GM19467 (cell line): ENCODE results near the gene MYCBPAP.

Source experiments
- ATAC-seq: cut with Tn5 transposase; IDR thresholded peaks from one replicate; pipeline ENCODE4 v1.9.1; 2021; ENCODE audit warnings: mild to moderate bottlenecking, moderate library complexity; ENCODE audit not compliant: unreplicated experiment

MYCBPAP gene

DNA sequence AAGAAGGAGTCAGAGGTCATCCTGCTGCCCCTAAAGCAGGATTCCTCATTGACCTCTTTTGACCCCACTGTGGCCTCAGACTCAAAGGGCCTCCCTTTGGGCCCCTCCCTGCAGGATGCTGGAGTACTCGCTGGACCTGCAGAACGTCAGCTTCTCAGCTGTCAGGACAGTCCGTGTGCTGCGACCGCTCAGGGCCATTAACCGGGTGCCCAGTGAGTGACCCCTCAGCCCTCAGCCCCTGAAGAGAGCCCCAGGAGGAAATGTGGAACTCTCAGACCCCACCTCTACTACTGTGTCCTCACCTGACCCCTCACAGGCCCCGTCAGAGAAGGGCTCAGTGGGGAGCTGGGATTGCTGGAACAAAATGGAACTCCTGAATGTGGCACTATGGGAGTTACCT is 61.4 kb downstream of the MYCBPAP start:
- no peak for ATAC-seq

DNA sequence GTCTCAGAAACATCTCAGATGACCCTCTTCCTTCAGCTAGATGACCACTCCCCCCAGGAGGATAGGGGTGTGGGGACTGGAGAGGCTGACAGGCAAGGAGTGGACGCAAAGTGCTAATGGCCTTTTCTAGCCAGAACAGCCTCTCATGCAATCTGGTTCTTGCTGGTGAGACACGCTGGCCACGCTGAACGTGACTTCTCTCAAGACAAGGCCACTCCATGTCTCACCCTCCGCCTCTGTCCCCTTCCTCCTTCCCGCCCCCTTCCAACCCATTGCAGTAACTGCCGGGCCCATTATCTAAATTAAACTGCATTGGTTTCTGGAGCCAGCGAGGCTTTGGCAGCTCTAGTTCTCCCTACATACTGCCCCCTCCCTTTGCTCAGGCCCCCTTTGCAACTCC is 61.8 kb downstream of the MYCBPAP start:
- no peak for ATAC-seq

DNA sequence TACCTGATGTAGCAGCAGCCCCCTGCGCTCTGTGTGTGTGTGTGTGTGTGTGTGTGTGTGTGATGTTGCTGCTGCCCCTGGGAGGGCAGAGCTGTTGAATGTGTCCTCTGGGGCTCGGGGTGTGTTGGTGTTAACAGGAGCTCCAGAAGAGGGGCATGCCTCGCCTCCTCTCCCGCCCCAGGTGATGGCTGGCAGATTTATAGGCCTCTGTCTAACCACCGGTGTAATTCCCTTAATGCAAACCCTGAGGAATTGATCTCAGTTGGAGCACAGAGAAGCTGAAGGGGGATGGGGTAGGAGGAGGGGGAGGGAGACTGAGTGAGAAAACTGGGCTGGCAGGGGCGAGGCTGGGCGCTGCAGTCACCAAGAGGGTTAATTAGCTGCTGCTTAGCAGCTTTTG is 62.3 kb downstream of the MYCBPAP start:
- ATAC-seq = no peak

DNA sequence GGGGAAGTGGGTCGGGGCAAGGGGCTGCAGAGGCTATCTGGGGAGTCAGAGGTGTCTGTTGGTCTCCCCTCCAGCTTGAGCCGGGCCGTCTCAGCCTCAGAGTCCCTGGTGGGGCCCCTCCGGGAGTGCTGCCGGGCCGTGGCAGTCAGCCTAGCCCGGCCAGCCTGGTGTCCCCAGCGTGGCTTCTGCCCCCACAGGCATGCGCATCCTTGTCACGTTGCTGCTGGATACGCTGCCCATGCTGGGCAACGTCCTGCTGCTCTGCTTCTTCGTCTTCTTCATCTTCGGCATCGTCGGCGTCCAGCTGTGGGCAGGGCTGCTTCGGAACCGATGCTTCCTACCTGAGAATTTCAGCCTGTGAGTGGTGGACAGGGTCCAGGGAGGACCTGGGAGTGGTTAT is 63.4 kb downstream of the MYCBPAP start:
- no peak for ATAC-seq

DNA sequence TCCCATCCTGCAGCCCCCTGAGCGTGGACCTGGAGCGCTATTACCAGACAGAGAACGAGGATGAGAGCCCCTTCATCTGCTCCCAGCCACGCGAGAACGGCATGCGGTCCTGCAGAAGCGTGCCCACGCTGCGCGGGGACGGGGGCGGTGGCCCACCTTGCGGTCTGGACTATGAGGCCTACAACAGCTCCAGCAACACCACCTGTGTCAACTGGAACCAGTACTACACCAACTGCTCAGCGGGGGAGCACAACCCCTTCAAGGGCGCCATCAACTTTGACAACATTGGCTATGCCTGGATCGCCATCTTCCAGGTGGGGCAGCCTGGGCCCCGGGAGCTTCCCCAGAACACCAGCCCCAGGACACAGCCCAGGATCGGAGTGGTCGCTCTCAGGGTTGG is 64.3 kb downstream of the MYCBPAP start:
- ATAC-seq = no peak

DNA sequence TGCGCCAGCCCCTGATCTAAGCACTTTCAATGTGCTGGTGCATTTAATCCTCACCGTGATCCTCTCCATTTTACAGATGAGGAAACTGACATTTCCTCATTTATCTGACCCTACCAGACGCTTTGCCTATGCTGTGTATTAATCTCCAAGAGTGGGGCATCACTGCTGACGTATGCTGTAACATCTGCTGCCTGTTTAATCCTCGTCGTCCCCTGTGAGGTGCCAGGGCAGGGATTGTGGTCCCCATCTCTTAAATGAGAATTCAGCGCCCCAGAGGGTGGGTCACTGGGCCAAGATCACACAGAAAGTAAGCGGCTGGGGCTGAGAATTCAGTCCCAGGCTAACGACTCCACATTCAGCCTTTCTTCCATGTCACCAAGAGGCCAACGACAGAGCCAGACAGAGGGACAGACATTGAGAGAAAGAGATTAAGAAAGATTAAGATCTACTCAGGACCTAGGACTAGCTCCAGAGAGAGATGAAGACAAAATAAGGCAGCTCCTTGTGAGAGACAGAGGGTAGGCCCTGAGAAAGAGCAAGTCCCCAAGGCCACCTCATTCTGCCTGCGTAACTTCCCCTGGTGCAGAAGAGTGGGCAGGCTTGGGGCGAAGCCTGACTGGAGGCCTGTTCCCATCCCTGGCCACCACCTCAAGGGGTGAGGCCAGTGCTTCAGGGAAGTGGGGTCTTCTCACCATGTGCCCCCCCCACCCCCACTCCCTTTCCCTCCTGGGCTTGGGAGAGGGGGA is 65.8 kb downstream of the MYCBPAP start:
- no peak for ATAC-seq

DNA sequence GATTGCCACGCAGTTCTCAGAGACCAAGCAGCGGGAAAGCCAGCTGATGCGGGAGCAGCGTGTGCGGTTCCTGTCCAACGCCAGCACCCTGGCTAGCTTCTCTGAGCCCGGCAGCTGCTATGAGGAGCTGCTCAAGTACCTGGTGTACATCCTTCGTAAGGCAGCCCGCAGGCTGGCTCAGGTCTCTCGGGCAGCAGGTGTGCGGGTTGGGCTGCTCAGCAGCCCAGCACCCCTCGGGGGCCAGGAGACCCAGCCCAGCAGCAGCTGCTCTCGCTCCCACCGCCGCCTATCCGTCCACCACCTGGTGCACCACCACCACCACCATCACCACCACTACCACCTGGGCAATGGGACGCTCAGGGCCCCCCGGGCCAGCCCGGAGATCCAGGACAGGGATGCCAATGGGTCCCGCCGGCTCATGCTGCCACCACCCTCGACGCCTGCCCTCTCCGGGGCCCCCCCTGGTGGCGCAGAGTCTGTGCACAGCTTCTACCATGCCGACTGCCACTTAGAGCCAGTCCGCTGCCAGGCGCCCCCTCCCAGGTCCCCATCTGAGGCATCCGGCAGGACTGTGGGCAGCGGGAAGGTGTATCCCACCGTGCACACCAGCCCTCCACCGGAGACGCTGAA is 67.5 kb downstream of the MYCBPAP start:
- no peak for ATAC-seq

DNA sequence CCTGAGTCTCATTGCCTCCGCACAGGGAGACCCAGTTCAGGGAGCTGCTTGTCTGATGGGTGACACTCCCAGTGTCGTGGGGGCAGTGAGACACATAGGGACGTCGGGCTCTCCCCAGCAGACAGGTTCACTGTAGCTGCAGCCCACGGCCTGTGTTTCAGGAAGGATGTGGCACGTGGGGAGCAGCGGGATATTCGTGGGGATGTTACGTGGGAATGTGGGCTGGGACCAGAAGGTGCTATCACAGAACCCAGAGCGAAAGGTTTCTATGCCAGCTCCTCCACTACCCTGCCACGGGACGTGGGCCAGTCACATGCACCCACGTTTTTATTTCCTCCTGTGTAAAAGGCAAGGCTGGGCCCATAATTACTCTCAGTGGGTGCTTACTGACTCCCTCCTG is 68.6 kb downstream of the MYCBPAP start:
- no peak for ATAC-seq

DNA sequence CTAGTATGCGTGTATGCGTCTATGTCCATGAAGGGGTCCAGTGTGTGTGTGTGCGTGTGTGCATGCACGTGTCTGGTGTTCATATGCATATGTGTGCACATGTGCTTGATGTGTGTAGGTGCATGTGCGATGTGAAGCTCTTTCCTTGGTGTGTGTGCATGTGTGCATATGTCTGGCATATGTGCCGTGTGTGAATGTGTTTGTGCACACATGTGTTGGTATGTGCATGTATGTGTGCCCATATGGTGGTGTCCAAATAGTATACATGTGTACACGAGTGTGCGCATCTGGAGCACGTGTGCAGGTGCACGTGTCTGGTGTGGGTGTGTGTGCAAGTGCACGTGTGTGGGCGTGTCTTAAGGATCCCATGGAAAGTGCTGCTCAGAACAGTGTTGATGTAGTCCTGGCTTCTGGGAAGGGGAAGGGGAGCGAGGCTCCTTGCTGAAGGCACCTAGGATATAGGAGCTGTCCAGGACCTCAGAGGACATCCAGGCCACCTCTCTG is 69.3 kb downstream of the MYCBPAP start:
- ATAC-seq = no peak

DNA sequence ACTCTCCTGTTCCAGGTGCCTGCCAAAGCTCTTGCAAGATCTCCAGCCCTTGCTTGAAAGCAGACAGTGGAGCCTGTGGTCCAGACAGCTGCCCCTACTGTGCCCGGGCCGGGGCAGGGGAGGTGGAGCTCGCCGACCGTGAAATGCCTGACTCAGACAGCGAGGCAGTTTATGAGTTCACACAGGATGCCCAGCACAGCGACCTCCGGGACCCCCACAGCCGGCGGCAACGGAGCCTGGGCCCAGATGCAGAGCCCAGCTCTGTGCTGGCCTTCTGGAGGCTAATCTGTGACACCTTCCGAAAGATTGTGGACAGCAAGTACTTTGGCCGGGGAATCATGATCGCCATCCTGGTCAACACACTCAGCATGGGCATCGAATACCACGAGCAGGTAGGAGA is 69.9 kb downstream of the MYCBPAP start:
- ATAC-seq = no peak

DNA sequence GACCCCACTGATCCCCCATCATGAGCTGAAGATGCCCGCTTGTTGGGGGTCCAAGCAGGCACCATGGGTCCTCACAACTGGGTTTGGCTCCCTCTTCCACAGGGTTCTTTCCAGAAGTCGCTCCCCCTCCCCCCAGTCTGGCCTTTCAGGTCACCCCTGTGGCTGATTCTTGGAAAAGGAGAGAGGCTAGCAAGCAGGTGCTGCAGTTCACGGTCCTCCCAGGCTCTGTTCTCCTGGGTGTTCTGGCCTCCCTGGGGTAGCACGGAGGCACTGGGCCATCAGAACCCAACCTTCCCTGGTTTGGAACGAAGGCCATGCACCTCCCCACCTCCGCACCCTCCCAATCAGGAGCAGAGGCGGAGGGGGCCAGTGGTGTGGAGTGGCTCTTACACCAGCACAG is 71.2 kb downstream of the MYCBPAP start:
- ATAC-seq = no peak

DNA sequence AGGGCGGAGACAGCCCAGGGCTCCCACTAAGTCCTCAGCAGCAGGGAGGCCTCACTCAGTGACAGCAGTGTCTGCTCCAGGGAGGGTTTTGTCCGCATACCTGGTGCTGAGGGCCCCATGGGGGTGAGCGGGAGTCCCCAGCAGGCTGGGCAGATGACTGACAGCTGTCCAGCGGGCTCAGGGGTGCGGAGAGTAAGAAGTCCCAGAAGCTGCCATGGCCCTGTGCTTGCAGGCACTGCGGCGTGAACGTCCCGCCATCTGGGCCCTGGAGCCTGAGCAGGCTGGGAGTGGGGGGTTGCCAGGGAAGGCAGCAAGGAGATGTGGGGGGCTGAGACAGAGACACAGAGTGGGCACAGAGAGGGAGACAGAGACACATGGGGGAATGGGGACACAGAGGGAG is 72.4 kb downstream of the MYCBPAP start:
- ATAC-seq = no peak
